Kidney (tissue), 14 donors: ENCODE measurements around the gene OSBPL2. TPM values are rescaled to one million over a fixed set of nuclear protein-coding genes. Genes with fewer than 3 reads are reported as not detected.

Source experiments
- DNase-seq, 5 donors: peaks; one replicate each; pipeline ENCODE4 v3.0.0-alpha.2; 2013 to 2020
- FAIRE-seq: peaks from 2 replicates; lab custom pipeline; 2012; peaks lifted over from hg19 to GRCh38; lab: Jason Lieb, UNC
- H3K27ac ChIP-seq, 2 donors: one replicate each; pipeline ENCODE4 v1.7.0; 2013; ENCODE audit warnings: low read depth in 2 of 2, low read length in 2 of 2, inconsistent platforms in 1 of 2
- H3K27me3 ChIP-seq: one replicate; pipeline ENCODE4 v1.7.1; 2013; ENCODE audit warnings: low read length, inconsistent platforms; ENCODE audit not compliant: control insufficient read depth, insufficient read depth
- H3K36me3 ChIP-seq, 3 donors: one replicate each; pipeline versions ENCODE4 v1.7.0 to v1.7.1; 2013; ENCODE audit warnings: low read length in 3 of 3, control low read depth in 1 of 3, inconsistent platforms in 1 of 3; ENCODE audit not compliant: insufficient read depth in 3 of 3, control insufficient read depth in 2 of 3
- H3K4me1 ChIP-seq, 3 donors: one replicate each; pipeline versions ENCODE4 v1.7.0 to v1.7.1; 2013; ENCODE audit warnings: low read length in 3 of 3, inconsistent platforms in 1 of 3, low read depth in 1 of 3; ENCODE audit not compliant: control insufficient read depth in 2 of 3, insufficient read depth in 2 of 3
- H3K4me3 ChIP-seq, 3 donors: one replicate each; pipeline versions ENCODE4 v1.7.0 to v1.8.1; 2013; ENCODE audit warnings: low read length in 3 of 3, control low read depth in 1 of 3, inconsistent platforms in 1 of 3
- H3K9ac ChIP-seq, 3 donors: one replicate each; pipeline versions ENCODE4 v1.7.0 to v1.7.1; 2013; ENCODE audit warnings: low read length in 3 of 3, control low read depth in 1 of 3, inconsistent platforms in 1 of 3
- H3K9me3 ChIP-seq, 3 donors: one replicate each; pipeline versions ENCODE4 v1.7.0 to v1.7.1; 2013; ENCODE audit warnings: low read length in 3 of 3, control low read depth in 1 of 3, inconsistent platforms in 1 of 3; ENCODE audit not compliant: control insufficient read depth in 2 of 3, insufficient read depth in 1 of 3
- intact Hi-C: fragments of 100-400 bp; cut with DNase I; formaldehyde crosslinking; loops from one replicate; pipeline ENCODE4 v1.11.1; 2022
- polyA plus RNA-seq: library from polyadenylated mRNA; stranded (reverse); fragments of 350-450 nt; fragmentation: Illumina TruSeq; extraction: RNeasy Lipid Tissue Mini Kit (QIAGEN cat#74804); gene quantifications from one replicate; pipeline ENCODE4 v1.2.3, GENCODE V29; 2014; ENCODE audit warnings: low read depth, low replicate concordance; ENCODE audit not compliant: insufficient read depth
- total RNA-seq: library from RNA; stranded (reverse); fragmentation: NEBNext Ultra II Directional; extraction: Animal tissue kit (Norgen Biotek cat#: 25700); gene quantifications from one replicate; pipeline ENCODE4 v1.2.1, GENCODE V29; 2021
- TF ChIP-seq, protein P1 (sequence below): IDR thresholded peaks from 3 replicates; pipeline ENCODE4 v1.5.1; 2012; ENCODE audit warnings: mild to moderate bottlenecking, moderate library complexity, borderline replicate concordance; ENCODE audit not compliant: insufficient read depth; ENCODE audit errors: extremely low read depth
- donor health status: control.
- donor health status: control.
- donor health status: control.
- donor health status: control.
- donor health status: control.
- donor health status: DM: yes; HTN: yes; CAD: no.
- donor health status: Normal renal cell carcinoma (clear cell type).

Gene OSBPL2
- total and polyA plus RNA-seq, 2 donors from 2014 or later: 20.4 to 57.1 TPM

DNA sequence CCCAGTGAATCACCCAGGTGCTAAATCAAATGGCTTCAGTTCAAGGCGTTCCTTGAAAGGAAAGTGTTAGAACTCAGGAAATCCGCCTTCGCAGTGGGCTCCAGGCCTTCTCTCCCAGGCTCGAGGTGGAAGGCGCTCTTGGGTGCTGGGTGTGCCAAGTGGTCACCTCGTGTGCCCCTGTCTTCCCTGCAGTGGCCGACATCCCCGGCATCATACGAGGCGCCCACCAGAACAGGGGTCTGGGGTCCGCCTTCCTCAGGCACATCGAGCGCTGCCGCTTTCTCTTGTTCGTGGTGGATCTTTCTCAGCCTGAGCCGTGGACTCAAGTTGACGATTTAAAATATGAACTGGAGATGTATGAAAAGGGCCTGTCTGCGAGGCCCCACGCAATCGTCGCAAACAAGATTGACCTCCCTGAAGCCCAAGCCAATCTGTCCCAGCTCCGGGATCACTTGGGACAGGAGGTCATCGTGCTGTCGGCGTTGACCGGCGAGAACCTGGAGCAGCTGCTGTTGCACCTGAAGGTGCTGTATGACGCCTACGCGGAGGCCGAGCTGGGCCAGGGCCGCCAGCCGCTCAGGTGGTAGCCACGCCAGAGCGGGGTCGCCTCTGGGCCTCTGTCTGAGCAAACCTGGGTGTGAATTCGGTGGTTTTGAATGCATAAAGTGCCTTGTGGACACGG lies 37.7 kb upstream of the OSBPL2 start:
- Histone ChIP-seq H3K9ac (no peak overlapping the region), H3K27me3 (no peaks in the 10 kb centered on the region), H3K27ac (no peak overlapping the region), H3K4me3 (no peak overlapping the region), H3K36me3 (peaks cover 0 to 23% (median 20%) of the 10 kb centered on the region in 3 donors), H3K4me1 (no peaks in the 10 kb centered on the region), H3K9me3 (no peaks in the 10 kb centered on the region)
- peak in 1 of 5 donors; percentile 59 for DNase-seq
- no peak for FAIRE-seq
- TF ChIP-seq, protein P1, sequence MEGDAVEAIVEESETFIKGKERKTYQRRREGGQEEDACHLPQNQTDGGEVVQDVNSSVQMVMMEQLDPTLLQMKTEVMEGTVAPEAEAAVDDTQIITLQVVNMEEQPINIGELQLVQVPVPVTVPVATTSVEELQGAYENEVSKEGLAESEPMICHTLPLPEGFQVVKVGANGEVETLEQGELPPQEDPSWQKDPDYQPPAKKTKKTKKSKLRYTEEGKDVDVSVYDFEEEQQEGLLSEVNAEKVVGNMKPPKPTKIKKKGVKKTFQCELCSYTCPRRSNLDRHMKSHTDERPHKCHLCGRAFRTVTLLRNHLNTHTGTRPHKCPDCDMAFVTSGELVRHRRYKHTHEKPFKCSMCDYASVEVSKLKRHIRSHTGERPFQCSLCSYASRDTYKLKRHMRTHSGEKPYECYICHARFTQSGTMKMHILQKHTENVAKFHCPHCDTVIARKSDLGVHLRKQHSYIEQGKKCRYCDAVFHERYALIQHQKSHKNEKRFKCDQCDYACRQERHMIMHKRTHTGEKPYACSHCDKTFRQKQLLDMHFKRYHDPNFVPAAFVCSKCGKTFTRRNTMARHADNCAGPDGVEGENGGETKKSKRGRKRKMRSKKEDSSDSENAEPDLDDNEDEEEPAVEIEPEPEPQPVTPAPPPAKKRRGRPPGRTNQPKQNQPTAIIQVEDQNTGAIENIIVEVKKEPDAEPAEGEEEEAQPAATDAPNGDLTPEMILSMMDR: no peak
- intact Hi-C loops: no loop called here

DNA sequence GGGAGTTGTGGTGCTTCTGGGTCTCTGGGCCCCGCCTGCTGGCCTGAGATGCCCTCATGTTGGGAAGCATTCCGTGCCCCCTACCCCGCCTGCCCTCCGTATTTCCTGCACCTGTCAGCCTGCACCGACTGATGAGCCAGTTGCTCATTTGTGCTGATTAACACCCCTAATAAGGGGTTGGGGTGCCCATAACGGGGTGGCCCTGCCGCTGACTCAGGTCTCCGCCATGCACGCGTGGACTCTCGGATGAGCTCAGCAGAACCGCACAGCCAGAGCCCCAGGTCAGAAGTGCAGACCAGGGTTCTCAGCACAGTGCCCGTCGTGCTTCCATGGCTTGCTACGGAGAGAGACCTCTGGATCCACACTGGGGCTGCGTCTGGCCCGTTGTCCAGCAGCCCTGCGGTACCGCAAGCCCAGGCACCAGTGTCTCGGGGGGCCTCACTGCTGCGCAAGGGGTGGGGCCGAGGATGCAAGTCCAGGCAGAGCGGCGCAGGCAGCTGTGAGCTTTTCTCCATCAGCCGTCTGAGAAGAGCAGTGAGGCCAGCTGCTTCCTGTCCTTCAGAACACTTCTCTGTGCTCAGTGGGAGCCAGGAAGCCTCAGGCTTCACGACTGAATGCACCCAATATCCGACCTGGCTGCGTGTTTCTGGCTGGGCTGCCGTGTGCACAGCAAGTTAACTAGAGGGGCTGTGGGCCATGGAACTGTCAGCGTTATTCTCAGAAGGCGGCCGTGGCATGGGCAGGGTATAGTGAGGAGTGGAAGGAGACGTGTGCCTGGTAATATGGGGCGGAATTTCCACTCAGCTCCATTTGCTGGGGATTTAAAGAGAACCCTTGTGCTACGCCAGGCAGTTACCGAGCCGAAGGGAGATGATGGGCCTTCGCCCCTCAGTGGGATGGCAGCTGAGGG lies 36.9 kb upstream of the OSBPL2 start:
- intact Hi-C loops: no loop called here
- Histone ChIP-seq H3K36me3 (peaks cover 0 to 23% (median 16%) of the 10 kb centered on the region in 3 donors), H3K4me3 (no peak overlapping the region), H3K9me3 (no peaks in the 10 kb centered on the region), H3K4me1 (no peaks in the 10 kb centered on the region), H3K27ac (no peak overlapping the region), H3K9ac (no peak overlapping the region), H3K27me3 (no peaks in the 10 kb centered on the region)
- TF ChIP-seq, protein P1: no peak
- DNase-seq: peak in 1 of 5 donors; percentile 66
- FAIRE-seq: no peak

DNA sequence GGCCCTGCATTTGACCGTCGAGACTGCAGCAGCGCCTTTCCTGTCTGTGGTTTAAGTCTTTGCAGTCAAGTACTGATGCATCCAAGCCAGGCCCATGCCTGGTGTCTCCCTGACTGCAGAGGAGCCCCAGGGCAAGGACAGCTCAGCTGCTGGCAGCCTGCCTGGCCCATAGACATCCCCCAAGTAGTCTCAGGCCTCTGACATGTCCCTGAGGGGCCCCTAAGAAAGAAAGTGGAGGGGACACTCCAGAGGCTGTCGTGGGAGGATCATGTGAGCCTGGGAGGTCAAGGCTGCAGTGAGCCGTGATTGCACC lies 36.3 kb upstream of the OSBPL2 start:
- no peaks in the 10 kb centered on the region for H3K4me1 ChIP-seq
- no peaks in the 10 kb centered on the region for H3K27me3 ChIP-seq
- TF ChIP-seq, protein P1: no peak
- intact Hi-C loops: no loop called here
- no peak overlapping the region for H3K9ac ChIP-seq
- H3K4me3 ChIP-seq: no peak overlapping the region
- no peaks in the 10 kb centered on the region for H3K9me3 ChIP-seq
- H3K36me3 ChIP-seq: peaks cover 0 to 23% (median 16%) of the 10 kb centered on the region in 3 donors
- H3K27ac ChIP-seq: no peak overlapping the region
- DNase-seq: no peak
- no peak for FAIRE-seq
